SU-DHL-6 (cell line): ENCODE measurements around the gene WASL.

Experiments used
- H2AFZ ChIP-seq: fragments of 200-600 bp; sonication (generic); 2 replicates; pipeline ENCODE4 v1.6.1; 2014; ENCODE audit warnings: low read depth, mild to moderate bottlenecking, moderate library complexity, mixed read lengths, antibody characterized with exemption, low read length; ENCODE audit not compliant: severe bottlenecking
- H3F3A ChIP-seq: fragments of 200-600 bp; shearing (Covaris generic); 2 replicates; pipeline ENCODE4 v1.6.0; 2016; ENCODE audit warnings: antibody characterized with exemption, mild to moderate bottlenecking; ENCODE audit not compliant: insufficient read depth
- H3K27ac ChIP-seq: fragments of 200-600 bp; sonication (generic); 2 replicates; pipeline ENCODE4 v1.5.1; 2016; ENCODE audit warnings: low read depth, mild to moderate bottlenecking, low read length, moderate library complexity, mixed read lengths
- H3K27me3 ChIP-seq: fragments of 200-600 bp; sonication (generic), shearing (Covaris generic); 2 replicates; pipeline ENCODE4 v1.6.0; 2014; ENCODE audit warnings: mild to moderate bottlenecking, low read length
- H3K36me3 ChIP-seq: fragments of 200-600 bp; sonication (generic); 2 replicates; pipeline ENCODE4 v1.6.1; 2014; ENCODE audit warnings: mild to moderate bottlenecking, low read length, mixed read lengths
- H3K4me2 ChIP-seq: fragments of 300-600, 200-600 bp; shearing (Covaris generic), sonication (generic); 2 replicates; pipeline ENCODE4 v1.6.0; 2014; ENCODE audit warnings: low read length, low read depth, mild to moderate bottlenecking; ENCODE audit not compliant: poor library complexity, severe bottlenecking
- H3K4me3 ChIP-seq: fragments of 200-600 bp; sonication (generic); 2 replicates; pipeline ENCODE4 v1.5.1; 2014; ENCODE audit warnings: antibody characterized with exemption, low read length, mild to moderate bottlenecking, mixed read lengths; ENCODE audit not compliant: insufficient read depth, poor library complexity, severe bottlenecking
- H3K79me2 ChIP-seq: fragments of 200-600 bp; sonication (generic); 2 replicates; pipeline ENCODE4 v1.6.1; 2014; ENCODE audit warnings: mild to moderate bottlenecking, low read length, moderate library complexity; ENCODE audit not compliant: insufficient read depth
- H3K9ac ChIP-seq: fragments of 200-600 bp; sonication (generic); 2 replicates; pipeline ENCODE4 v1.7.0; 2014; ENCODE audit warnings: mild to moderate bottlenecking, low read length
- H3K9me2 ChIP-seq: fragments of 200-600 bp; sonication (generic); replicated peaks from 2 replicates; pipeline ENCODE4 v1.6.1; 2014; ENCODE audit warnings: low read length; ENCODE audit not compliant: insufficient read depth
- H3K9me3 ChIP-seq: fragments of 200-600 bp; sonication (generic); 2 replicates; pipeline ENCODE4 v1.6.1; 2014; ENCODE audit warnings: low read length, mixed read lengths; ENCODE audit not compliant: insufficient read depth
- H4K20me1 ChIP-seq: fragments of 200-600 bp; sonication (generic); 2 replicates; pipeline ENCODE4 v1.6.1; 2014; ENCODE audit warnings: low read depth, mild to moderate bottlenecking, antibody characterized with exemption, low read length, moderate library complexity, mixed read lengths
- CTCF ChIP-seq: fragments of 200-600 bp; sonication (generic); IDR thresholded peaks from one replicate; pipeline ENCODE4 v1.5.1; 2017; ENCODE audit warnings: antibody characterized with exemption, mild to moderate bottlenecking, low read length, moderate library complexity; ENCODE audit not compliant: insufficient read depth, poor library complexity, severe bottlenecking
- EZH2phosphoT487 ChIP-seq: fragments of 200-600 bp; sonication (generic), shearing (Covaris generic); conservative IDR thresholded peaks from 2 replicates; pipeline ENCODE4 v1.6.1; 2018; ENCODE audit warnings: mild to moderate bottlenecking, antibody characterized with exemption, low read length, moderate library complexity, mixed read lengths

WASL gene

GRCh38 chr7:123789817-123790216, 41.0 kb upstream of the WASL start:
- H3K36me3 ChIP-seq, result no peaks in the 10 kb centered on the region
- no peaks in the 10 kb centered on the region for H4K20me1 ChIP-seq
- peak overlapping the region; percentile 13 for H2AFZ ChIP-seq
- no peak overlapping the region for H3K4me2 ChIP-seq
- no peak overlapping the region for H3K27ac ChIP-seq
- no peaks in the 10 kb centered on the region for H3F3A ChIP-seq
- no peak overlapping the region for H3K4me3 ChIP-seq
- no peak for TF ChIP-seq EZH2phosphoT487
- TF ChIP-seq CTCF, result no peak
- H3K9ac ChIP-seq, result no peak overlapping the region
- H3K79me2 ChIP-seq, result no peaks in the 10 kb centered on the region
- no peaks in the 10 kb centered on the region for H3K27me3 ChIP-seq
- H3K9me2 ChIP-seq, result no peaks in the 10 kb centered on the region
- H3K9me3 ChIP-seq, result no peaks in the 10 kb centered on the region

GRCh38 chr7:123789206-123789784, 40.5 kb upstream of the WASL start:
- Histone ChIP-seq H3K4me3 (no peak overlapping the region), H3K36me3 (no peaks in the 10 kb centered on the region), H3K9me3 (no peaks in the 10 kb centered on the region), H3K27ac (no peak overlapping the region), H3K27me3 (no peaks in the 10 kb centered on the region), H3K79me2 (no peaks in the 10 kb centered on the region), H4K20me1 (no peaks in the 10 kb centered on the region), H3K9me2 (no peaks in the 10 kb centered on the region), H3K9ac (no peak overlapping the region), H2AFZ (peak overlapping the region; percentile 13), H3K4me2 (no peak overlapping the region), H3F3A (no peaks in the 10 kb centered on the region)
- no peak for TF ChIP-seq CTCF

- Histone ChIP-seq H3K9me2 (no peaks in the 10 kb centered on the region), H3K27me3 (no peaks in the 10 kb centered on the region), H3K36me3 (no peaks in the 10 kb centered on the region), H4K20me1 (no peaks in the 10 kb centered on the region), H3K4me3 (no peak overlapping the region), H3K27ac (no peak overlapping the region), H3K79me2 (no peaks in the 10 kb centered on the region), H3F3A (no peaks in the 10 kb centered on the region), H3K9ac (no peak overlapping the region), H2AFZ (no peak overlapping the region), H3K9me3 (no peaks in the 10 kb centered on the region), H3K4me2 (no peak overlapping the region)
- TF ChIP-seq CTCF, result no peak
- TF ChIP-seq EZH2phosphoT487, result no peak
These were observed 39.8 kb upstream of the WASL start for GRCh38 chr7:123788584-123788983.
